Parathyroid adenoma (tissue), 2 donors: ENCODE data around the gene PRDX2.

Experiments
- H2AFZ ChIP-seq: fragments of 300-600 bp; sonication (generic); one replicate; pipeline ENCODE4 v1.7.0; 2017; ENCODE audit warnings: antibody characterized with exemption, mild to moderate bottlenecking
- H3K27ac ChIP-seq: fragments of 300-600 bp; sonication (generic); one replicate; pipeline ENCODE4 v1.7.0; 2017
- H3K27me3 ChIP-seq: fragments of 300-600 bp; sonication (generic); one replicate; pipeline ENCODE4 v1.7.0; 2017; ENCODE audit warnings: low read length; ENCODE audit not compliant: control insufficient read depth, insufficient read depth
- H3K36me3 ChIP-seq: fragments of 300-600 bp; sonication (generic); one replicate; pipeline ENCODE4 v1.7.0; 2017; ENCODE audit warnings: low read length; ENCODE audit not compliant: control insufficient read depth, insufficient read depth
- H3K4me1 ChIP-seq: fragments of 300-600 bp; sonication (generic); one replicate; pipeline ENCODE4 v1.7.0; 2017; ENCODE audit warnings: control low read depth
- H3K4me2 ChIP-seq: fragments of 300-600 bp; sonication (generic); one replicate; pipeline ENCODE4 v1.7.0; 2017; ENCODE audit warnings: low read length
- H3K4me3 ChIP-seq: fragments of 300-600 bp; sonication (generic); one replicate; pipeline ENCODE4 v1.7.0; 2017; ENCODE audit warnings: low read depth, low read length
- H3K79me2 ChIP-seq: fragments of 300-600 bp; sonication (generic); one replicate; pipeline ENCODE4 v1.7.0; 2017; ENCODE audit warnings: control low read depth
- H3K9ac ChIP-seq: fragments of 300-600 bp; sonication (generic); one replicate; pipeline ENCODE4 v1.7.0; 2017; ENCODE audit warnings: mild to moderate bottlenecking
- H3K9me3 ChIP-seq: fragments of 300-600 bp; sonication (generic); one replicate; pipeline ENCODE4 v1.7.0; 2017; ENCODE audit warnings: low read length; ENCODE audit not compliant: control insufficient read depth
- CTCF ChIP-seq: fragments of 300-600 bp; sonication (generic); IDR thresholded peaks from one replicate; pipeline ENCODE4 v1.7.0; 2017; ENCODE audit warnings: antibody characterized with exemption, mild to moderate bottlenecking
- donor health status: primary hyperparathyroidism.

PRDX2 gene

GRCh38 chr19:12843328-12843727 lies 41.7 kb upstream of the PRDX2 start:
- no peaks in the 10 kb centered on the region for H3K27me3 ChIP-seq
- H3K4me1 ChIP-seq = peaks cover 11% of the 10 kb centered on the region
- no peak overlapping the region for H3K27ac ChIP-seq
- H3K36me3 ChIP-seq = no peaks in the 10 kb centered on the region
- no peak overlapping the region for H3K4me2 ChIP-seq
- no peak overlapping the region for H2AFZ ChIP-seq
- no peak overlapping the region for H3K9ac ChIP-seq
- H3K9me3 ChIP-seq = no peaks in the 10 kb centered on the region
- H3K79me2 ChIP-seq = peaks cover 9% of the 10 kb centered on the region
- TF ChIP-seq CTCF = no peak
- H3K4me3 ChIP-seq = no peak overlapping the region

GRCh38 chr19:12842511-12842910 lies 40.9 kb upstream of the PRDX2 start:
- no peak overlapping the region for H3K9ac ChIP-seq
- H2AFZ ChIP-seq = no peak overlapping the region
- peaks cover 9% of the 10 kb centered on the region for H3K79me2 ChIP-seq
- no peak for TF ChIP-seq CTCF
- peaks cover 10% of the 10 kb centered on the region for H3K4me1 ChIP-seq
- no peaks in the 10 kb centered on the region for H3K27me3 ChIP-seq
- H3K9me3 ChIP-seq = no peaks in the 10 kb centered on the region
- no peak overlapping the region for H3K4me2 ChIP-seq
- H3K27ac ChIP-seq = no peak overlapping the region
- H3K36me3 ChIP-seq = no peaks in the 10 kb centered on the region
- no peak overlapping the region for H3K4me3 ChIP-seq

DNA sequence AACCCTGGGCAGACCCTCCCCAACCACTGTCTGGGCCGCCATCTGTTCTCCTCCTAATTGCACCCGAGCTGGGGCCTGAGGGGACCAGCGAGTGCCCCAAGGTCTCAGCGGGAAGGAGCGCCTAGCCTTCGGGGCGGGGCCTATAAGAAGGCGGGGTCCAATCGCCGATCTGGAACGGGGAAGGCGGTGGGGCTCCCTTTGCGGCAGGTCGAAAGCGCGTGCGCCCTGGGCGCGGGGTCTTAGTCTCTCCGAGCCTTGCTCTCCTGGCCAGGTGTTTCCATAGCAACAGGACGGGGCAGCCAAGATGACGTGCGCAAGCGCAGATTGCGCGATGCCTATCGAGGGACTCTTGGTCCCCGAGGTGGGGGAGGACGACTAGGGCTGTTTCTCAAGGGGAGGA lies 39.5 kb upstream of the PRDX2 start:
- Histone ChIP-seq H3K9ac (peak overlapping the region; percentile 4), H3K4me2 (peak overlapping the region; percentile 68), H2AFZ (peak overlapping the region; percentile 66), H3K27me3 (no peaks in the 10 kb centered on the region), H3K79me2 (peaks cover 9% of the 10 kb centered on the region), H3K4me1 (peaks cover 10% of the 10 kb centered on the region), H3K9me3 (no peaks in the 10 kb centered on the region), H3K36me3 (no peaks in the 10 kb centered on the region), H3K27ac (no peak overlapping the region), H3K4me3 (peak overlapping the region; percentile 33)
- no peak for TF ChIP-seq CTCF

DNA sequence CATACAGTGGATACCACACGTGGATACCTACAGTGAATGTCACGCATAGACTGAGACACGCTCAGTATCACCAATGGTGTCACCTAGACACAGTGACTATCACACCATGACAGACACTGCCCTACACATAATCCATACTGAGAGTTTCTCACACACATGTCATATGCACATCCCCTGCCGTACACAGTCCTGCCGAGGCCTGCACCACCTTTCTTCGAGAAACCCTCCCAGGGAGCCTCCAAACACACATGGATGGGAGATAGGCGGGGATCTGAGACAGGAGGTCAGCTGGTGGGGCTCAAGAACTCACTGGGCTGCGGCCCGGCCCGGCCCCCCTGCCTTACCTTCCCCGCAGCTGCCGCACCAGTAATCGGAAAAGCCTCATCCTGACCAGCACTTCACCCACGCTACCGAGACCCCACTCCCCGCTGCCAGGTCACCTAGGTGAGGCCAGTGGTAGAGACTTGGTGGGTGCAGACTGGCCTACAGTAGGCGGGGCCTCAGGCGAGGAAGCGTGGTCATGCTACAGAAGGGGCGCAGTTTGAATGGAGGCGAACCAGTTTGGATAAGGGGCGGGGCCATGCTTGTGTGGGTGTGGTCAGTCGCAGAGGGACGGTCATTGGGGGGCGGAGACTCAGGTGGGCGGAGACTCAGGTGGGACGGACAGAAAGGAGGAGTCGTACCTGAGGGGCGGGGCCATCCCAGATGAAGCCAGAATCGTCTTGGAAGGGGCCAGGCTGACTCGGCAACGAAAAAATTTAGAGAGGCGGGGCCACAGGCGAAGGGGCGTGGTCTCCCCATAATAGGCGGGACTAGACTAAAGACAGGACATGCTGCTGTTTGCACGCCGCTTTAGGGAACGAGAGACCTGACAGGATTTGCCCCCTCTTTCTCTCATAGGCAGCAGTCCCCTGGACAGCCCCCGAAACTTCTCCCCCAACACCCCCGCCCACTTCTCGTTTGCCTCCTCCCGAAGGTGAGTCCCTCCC lies 38.8 kb upstream of the PRDX2 start:
- no peaks in the 10 kb centered on the region for H3K27me3 ChIP-seq
- TF ChIP-seq CTCF = no peak
- peaks cover 9% of the 10 kb centered on the region for H3K79me2 ChIP-seq
- H2AFZ ChIP-seq = peak overlapping the region; percentile 66
- peak overlapping the region; percentile 68 for H3K4me2 ChIP-seq
- H3K9ac ChIP-seq = no peak overlapping the region
- no peaks in the 10 kb centered on the region for H3K36me3 ChIP-seq
- peaks cover 10% of the 10 kb centered on the region for H3K4me1 ChIP-seq
- no peak overlapping the region for H3K27ac ChIP-seq
- H3K4me3 ChIP-seq = peak overlapping the region; percentile 33
- H3K9me3 ChIP-seq = no peaks in the 10 kb centered on the region
